ENCODE data around the gene ABHD12B. TPM values are rescaled to one million over a fixed set of nuclear protein-coding genes. Genes with fewer than 3 reads are reported as not detected.

ABHD12B gene
- total and polyA plus RNA-seq, 9 of the 15 experiments (the other 6 are each of a cell fraction or from before 2014, with no cell fraction given): not detected

DNA sequence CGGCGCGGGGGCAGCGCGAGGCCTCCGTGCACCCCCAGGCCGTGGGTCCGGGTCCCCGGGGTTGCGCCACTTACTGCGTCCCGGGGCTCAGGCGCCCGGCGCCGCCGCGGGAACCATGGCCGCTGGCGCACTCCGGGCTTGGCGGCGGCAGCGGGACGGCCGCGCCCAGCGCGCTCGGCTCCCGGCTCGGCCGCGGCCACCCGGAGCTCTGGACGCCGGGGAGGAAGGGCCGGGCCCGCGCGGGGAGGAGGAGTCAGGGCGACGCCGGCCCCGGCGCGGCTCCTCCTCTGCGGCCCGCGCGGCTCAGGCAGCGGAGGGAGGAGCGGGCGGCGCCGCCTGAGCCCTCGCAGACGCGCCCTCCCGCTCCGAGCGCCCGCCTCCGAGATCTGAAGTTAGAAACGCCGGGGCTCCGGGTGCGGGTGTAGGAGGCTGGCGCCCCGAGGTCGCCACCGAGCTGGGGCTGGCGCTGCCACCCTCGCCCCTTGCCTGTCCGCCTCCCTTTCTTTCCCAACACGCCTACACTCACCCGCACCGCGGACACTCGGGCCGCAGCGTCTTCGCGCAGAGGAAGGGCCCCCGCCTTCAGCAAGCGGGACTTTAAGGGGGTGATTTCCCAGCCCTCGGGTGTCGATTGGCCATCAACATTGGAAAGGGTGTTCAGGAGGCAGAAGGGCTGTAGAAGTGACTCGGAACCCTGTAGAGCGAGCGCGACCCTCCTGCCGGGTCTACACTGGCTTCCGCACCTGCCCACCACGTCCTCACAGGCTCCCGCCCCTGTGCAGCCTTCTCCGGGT, 40.7 kb upstream of the ABHD12B start, which contains the start of gene NIN (continued):
- TF ChIP-seq FOSL1 (tag; conservative IDR thresholded peaks at IDR 0.05) (no peak), ZNF668 (CRISPR knock-in tag; IDR thresholded peaks at IDR 0.05) (no peak), RNF2 (IDR thresholded peaks at IDR 0.05) (no peak), ZNF764 (CRISPR knock-in tag; IDR thresholded peaks at IDR 0.05; ENCODE audit: low read depth) (no peak), U2AF1 (optimal IDR thresholded peaks at IDR 0.05; ENCODE audit: low read depth, low read length) (no peak), NFATC3 (IDR thresholded peaks at IDR 0.05) (no peak), NBN (IDR thresholded peaks at IDR 0.05; ENCODE audit: low read depth) (no peak), SAFB2 (IDR thresholded peaks at IDR 0.05; ENCODE audit: borderline replicate concordance, low read depth, low read length, severe bottlenecking) (no peak), ZC3H4 (CRISPR knock-in tag; IDR thresholded peaks at IDR 0.05; ENCODE audit: borderline replicate concordance) (no peak), ETV5 (CRISPR knock-in tag; IDR thresholded peaks at IDR 0.05; ENCODE audit: low read depth) (no peak), CHD2 (IDR thresholded peaks at IDR 0.05; ENCODE audit: low read depth, low read length) (no peak), ZNF165 (CRISPR knock-in tag; IDR thresholded peaks at IDR 0.05; ENCODE audit: borderline replicate concordance) (no peak), ZNF41 (CRISPR knock-in tag; conservative IDR thresholded peaks at IDR 0.05) (no peak)
- TF ChIP-seq, protein P1, sequence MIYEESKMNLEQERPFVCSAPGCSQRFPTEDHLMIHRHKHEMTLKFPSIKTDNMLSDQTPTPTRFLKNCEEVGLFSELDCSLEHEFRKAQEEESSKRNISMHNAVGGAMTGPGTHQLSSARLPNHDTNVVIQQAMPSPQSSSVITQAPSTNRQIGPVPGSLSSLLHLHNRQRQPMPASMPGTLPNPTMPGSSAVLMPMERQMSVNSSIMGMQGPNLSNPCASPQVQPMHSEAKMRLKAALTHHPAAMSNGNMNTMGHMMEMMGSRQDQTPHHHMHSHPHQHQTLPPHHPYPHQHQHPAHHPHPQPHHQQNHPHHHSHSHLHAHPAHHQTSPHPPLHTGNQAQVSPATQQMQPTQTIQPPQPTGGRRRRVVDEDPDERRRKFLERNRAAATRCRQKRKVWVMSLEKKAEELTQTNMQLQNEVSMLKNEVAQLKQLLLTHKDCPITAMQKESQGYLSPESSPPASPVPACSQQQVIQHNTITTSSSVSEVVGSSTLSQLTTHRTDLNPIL (CRISPR knock-in tag; IDR thresholded peaks at IDR 0.05): no peak
- TF ChIP-seq, protein P2, sequence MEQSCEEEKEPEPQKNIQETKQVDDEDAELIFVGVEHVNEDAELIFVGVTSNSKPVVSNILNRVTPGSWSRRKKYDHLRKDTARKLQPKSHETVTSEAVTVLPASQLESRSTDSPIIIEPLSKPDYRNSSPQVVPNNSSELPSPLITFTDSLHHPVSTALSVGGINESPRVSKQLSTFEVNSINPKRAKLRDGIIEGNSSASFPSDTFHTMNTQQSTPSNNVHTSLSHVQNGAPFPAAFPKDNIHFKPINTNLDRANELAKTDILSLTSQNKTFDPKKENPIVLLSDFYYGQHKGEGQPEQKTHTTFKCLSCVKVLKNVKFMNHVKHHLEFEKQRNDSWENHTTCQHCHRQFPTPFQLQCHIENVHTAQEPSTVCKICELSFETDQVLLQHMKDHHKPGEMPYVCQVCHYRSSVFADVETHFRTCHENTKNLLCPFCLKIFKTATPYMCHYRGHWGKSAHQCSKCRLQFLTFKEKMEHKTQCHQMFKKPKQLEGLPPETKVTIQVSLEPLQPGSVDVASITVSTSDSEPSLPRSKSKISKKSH (CRISPR knock-in tag; IDR thresholded peaks at IDR 0.05): no peak
- TF ChIP-seq, protein P3, sequence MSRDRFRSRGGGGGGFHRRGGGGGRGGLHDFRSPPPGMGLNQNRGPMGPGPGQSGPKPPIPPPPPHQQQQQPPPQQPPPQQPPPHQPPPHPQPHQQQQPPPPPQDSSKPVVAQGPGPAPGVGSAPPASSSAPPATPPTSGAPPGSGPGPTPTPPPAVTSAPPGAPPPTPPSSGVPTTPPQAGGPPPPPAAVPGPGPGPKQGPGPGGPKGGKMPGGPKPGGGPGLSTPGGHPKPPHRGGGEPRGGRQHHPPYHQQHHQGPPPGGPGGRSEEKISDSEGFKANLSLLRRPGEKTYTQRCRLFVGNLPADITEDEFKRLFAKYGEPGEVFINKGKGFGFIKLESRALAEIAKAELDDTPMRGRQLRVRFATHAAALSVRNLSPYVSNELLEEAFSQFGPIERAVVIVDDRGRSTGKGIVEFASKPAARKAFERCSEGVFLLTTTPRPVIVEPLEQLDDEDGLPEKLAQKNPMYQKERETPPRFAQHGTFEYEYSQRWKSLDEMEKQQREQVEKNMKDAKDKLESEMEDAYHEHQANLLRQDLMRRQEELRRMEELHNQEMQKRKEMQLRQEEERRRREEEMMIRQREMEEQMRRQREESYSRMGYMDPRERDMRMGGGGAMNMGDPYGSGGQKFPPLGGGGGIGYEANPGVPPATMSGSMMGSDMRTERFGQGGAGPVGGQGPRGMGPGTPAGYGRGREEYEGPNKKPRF (IDR thresholded peaks at IDR 0.05; ENCODE audit: low read depth, low read length): no peak
- TF ChIP-seq, protein P4, sequence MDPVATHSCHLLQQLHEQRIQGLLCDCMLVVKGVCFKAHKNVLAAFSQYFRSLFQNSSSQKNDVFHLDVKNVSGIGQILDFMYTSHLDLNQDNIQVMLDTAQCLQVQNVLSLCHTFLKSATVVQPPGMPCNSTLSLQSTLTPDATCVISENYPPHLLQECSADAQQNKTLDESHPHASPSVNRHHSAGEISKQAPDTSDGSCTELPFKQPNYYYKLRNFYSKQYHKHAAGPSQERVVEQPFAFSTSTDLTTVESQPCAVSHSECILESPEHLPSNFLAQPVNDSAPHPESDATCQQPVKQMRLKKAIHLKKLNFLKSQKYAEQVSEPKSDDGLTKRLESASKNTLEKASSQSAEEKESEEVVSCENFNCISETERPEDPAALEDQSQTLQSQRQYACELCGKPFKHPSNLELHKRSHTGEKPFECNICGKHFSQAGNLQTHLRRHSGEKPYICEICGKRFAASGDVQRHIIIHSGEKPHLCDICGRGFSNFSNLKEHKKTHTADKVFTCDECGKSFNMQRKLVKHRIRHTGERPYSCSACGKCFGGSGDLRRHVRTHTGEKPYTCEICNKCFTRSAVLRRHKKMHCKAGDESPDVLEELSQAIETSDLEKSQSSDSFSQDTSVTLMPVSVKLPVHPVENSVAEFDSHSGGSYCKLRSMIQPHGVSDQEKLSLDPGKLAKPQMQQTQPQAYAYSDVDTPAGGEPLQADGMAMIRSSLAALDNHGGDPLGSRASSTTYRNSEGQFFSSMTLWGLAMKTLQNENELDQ (CRISPR knock-in tag; IDR thresholded peaks at IDR 0.05; ENCODE audit: borderline replicate concordance): no peak
